HCT116 (cell line): ENCODE results near the gene ANP32B.
A peak's percentile ranks its signal among the peaks of the same experiment; 100 is the strongest.

Experiments used
- CEBPB ChIP-seq: IDR thresholded peaks from 2 replicates; pipeline ENCODE4 v1.6.1; 2012; ENCODE audit warnings: low read depth
- EGR1 ChIP-seq: IDR thresholded peaks from 2 replicates; pipeline ENCODE4 v1.6.1; 2012; ENCODE audit warnings: low read depth
- EZH2 ChIP-seq: fragments of 200-600 bp; sonication (generic); IDR thresholded peaks from 2 replicates; pipeline ENCODE4 v1.6.1; 2017; ENCODE audit warnings: antibody characterized with exemption, mixed run types
- EZH2phosphoT487 ChIP-seq: fragments of 200-600 bp; IDR thresholded peaks from 2 replicates; pipeline ENCODE4 v1.6.1; 2018; ENCODE audit warnings: antibody characterized with exemption, borderline replicate concordance
- POLR2A ChIP-seq: IDR thresholded peaks from 2 replicates; pipeline ENCODE4 v1.7.0; 2011; ENCODE audit warnings: borderline replicate concordance; ENCODE audit not compliant: insufficient read depth, insufficient read length; ENCODE audit errors: extremely low read depth
- POLR2AphosphoS5 ChIP-seq: IDR thresholded peaks from 2 replicates; pipeline ENCODE4 v1.6.1; 2011; ENCODE audit warnings: mild to moderate bottlenecking, low read depth, low read length, moderate library complexity
- RAD21 ChIP-seq: IDR thresholded peaks from 2 replicates; pipeline ENCODE4 v1.6.1; 2012; ENCODE audit warnings: low read depth, mild to moderate bottlenecking
- SP1 ChIP-seq: IDR thresholded peaks from 2 replicates; pipeline ENCODE4 v1.6.1; 2012; ENCODE audit warnings: low read depth
- SRF ChIP-seq: IDR thresholded peaks from 2 replicates; pipeline ENCODE4 v1.6.1; 2012; ENCODE audit warnings: low read depth
- ZNF274 ChIP-seq: fragments of 200-500 bp; sonication (Bioruptor generic); IDR thresholded peaks from 2 replicates; pipeline ENCODE4 v1.6.1; 2014; ENCODE audit warnings: mild to moderate bottlenecking, low read depth, low read length, inconsistent platforms
- TF ChIP-seq, protein P1 (sequence below), 3 experiments: fragments of 200-600 bp in 1 of 3; sonication (generic) in 1 of 3; IDR thresholded peaks in 2 of 3; conservative IDR thresholded peaks in 1 of 3; 2 replicates each; pipeline ENCODE4 v1.5.1; 2012 to 2017; ENCODE audit warnings: low read depth in 2 of 3, low read length in 2 of 3, antibody characterized with exemption in 1 of 3, borderline replicate concordance in 1 of 3, control low read depth in 1 of 3, mild to moderate bottlenecking in 1 of 3, mixed read lengths in 1 of 3, mixed run types in 1 of 3, moderate library complexity in 1 of 3; ENCODE audit not compliant: insufficient read depth in 1 of 3
- TF ChIP-seq, protein P2 (sequence below): IDR thresholded peaks from 2 replicates; pipeline ENCODE4 v1.6.1; 2012
- TF ChIP-seq, protein P3 (sequence below): IDR thresholded peaks from 2 replicates; pipeline ENCODE4 v1.6.1; 2012

DNA sequence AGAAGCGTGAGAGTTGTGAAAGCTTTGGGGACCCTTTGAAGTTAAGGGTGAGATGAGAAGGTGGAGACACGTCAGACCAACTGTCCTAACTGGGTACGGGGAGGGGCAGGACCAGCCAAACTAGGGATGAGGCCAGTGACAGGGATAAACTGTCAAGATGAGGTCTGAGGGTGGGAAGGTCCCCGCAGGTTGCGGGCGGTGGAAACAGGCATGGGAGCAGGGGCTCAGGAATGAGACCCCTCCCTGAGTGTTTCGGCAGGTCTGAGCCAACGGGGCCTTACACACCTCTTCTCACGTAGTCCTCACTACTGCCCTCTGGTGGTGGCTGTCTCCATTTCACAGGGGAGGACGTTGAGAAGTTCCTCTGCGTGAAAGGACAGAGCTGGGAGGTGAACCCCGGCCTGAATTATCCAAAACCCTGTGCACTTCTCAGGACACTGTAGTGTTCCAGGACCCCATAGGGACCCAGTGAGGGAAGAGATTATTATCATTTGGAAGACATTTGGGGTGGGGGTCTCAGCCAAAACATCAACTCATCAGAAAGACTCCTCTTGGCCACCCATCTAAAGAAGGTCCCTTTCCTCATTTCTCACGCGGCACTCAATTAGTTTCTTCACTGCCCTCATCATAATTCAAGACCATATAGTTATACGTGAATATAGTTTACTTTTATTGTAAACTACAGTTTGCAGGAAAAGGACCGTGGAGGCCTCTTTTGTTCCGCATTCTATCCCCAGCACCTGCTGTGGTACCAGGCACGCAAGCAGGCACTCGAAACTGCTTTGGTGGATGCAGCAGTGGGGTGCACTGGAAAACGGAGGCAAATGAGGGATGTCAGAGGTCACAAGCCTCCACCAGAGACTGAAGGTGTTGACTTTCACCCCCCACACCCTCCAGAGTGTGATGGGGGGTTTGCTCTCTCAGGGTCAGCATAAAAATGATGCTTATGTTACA, 51.7 kb downstream of the ANP32B start:
- TF ChIP-seq, protein P1, sequence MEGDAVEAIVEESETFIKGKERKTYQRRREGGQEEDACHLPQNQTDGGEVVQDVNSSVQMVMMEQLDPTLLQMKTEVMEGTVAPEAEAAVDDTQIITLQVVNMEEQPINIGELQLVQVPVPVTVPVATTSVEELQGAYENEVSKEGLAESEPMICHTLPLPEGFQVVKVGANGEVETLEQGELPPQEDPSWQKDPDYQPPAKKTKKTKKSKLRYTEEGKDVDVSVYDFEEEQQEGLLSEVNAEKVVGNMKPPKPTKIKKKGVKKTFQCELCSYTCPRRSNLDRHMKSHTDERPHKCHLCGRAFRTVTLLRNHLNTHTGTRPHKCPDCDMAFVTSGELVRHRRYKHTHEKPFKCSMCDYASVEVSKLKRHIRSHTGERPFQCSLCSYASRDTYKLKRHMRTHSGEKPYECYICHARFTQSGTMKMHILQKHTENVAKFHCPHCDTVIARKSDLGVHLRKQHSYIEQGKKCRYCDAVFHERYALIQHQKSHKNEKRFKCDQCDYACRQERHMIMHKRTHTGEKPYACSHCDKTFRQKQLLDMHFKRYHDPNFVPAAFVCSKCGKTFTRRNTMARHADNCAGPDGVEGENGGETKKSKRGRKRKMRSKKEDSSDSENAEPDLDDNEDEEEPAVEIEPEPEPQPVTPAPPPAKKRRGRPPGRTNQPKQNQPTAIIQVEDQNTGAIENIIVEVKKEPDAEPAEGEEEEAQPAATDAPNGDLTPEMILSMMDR (IDR thresholded peaks at IDR 0.05 in 2 of 3, conservative IDR thresholded peaks at IDR 0.05 in 1 of 3; ENCODE audit: borderline replicate concordance in 1 of 3, insufficient read depth in 1 of 3, low read depth in 2 of 3, low read length in 2 of 3), result peak; percentile 64 to 89 (median 85)
- no peak for TF ChIP-seq POLR2A
- no peak for TF ChIP-seq EZH2
- TF ChIP-seq SRF, result no peak
- TF ChIP-seq, protein P2, sequence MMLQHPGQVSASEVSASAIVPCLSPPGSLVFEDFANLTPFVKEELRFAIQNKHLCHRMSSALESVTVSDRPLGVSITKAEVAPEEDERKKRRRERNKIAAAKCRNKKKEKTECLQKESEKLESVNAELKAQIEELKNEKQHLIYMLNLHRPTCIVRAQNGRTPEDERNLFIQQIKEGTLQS, result no peak
- TF ChIP-seq SP1, result no peak
- TF ChIP-seq RAD21, result peak; percentile 49
- TF ChIP-seq EGR1, result no peak
- no peak for TF ChIP-seq ZNF274
- no peak for TF ChIP-seq EZH2phosphoT487
- TF ChIP-seq CEBPB, result no peak
- no peak for TF ChIP-seq POLR2AphosphoS5
- TF ChIP-seq, protein P3, sequence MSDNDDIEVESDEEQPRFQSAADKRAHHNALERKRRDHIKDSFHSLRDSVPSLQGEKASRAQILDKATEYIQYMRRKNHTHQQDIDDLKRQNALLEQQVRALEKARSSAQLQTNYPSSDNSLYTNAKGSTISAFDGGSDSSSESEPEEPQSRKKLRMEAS, result no peak
